ENCODE data around the gene KLK12. TPM values are rescaled to one million over a fixed set of nuclear protein-coding genes. Genes with fewer than 3 reads are reported as not detected.

The KLK12 gene
- total and polyA plus RNA-seq, 9 of the 15 experiments (the other 6 are each of a cell fraction or from before 2014, with no cell fraction given) = not detected

DNA sequence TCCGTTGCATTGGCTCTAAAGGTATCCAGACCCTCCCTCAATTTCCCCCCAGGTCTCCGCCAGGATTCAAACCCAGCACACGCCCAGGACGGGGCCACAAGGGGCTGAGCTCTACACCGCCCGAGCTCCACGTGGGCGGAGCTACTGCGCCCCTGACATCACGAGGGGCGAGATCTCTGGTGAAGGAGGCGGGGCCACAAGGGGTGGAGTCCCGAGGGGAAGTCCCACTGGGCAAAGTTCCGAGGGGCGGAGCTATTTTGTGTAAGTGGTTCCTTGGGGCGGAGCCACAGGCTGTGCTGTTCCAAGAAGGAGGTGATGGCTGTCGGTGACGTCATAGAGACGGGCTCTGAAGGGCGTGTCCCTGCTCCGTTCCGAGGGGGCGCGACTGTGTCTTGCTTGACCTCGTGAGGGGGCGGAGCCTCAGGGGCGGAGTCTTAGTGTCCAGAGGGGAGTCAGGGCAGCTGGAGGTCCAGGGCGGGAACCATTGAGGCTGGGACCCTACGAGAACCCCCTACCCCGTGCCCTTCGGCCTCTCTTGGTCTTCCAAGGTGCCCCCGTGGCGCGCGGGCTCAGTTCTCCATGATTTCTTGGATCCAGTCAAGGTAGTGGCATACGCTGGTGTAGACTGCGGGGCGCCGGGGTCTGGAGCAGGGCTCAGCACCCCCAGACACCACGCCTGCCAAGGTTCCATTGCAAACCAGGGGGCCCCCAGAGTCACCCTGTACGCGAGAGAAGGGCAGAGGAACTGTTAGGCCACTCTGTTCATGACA, 32.1 kb downstream of the KLK12 start (continued):
- TF ChIP-seq, protein P1, sequence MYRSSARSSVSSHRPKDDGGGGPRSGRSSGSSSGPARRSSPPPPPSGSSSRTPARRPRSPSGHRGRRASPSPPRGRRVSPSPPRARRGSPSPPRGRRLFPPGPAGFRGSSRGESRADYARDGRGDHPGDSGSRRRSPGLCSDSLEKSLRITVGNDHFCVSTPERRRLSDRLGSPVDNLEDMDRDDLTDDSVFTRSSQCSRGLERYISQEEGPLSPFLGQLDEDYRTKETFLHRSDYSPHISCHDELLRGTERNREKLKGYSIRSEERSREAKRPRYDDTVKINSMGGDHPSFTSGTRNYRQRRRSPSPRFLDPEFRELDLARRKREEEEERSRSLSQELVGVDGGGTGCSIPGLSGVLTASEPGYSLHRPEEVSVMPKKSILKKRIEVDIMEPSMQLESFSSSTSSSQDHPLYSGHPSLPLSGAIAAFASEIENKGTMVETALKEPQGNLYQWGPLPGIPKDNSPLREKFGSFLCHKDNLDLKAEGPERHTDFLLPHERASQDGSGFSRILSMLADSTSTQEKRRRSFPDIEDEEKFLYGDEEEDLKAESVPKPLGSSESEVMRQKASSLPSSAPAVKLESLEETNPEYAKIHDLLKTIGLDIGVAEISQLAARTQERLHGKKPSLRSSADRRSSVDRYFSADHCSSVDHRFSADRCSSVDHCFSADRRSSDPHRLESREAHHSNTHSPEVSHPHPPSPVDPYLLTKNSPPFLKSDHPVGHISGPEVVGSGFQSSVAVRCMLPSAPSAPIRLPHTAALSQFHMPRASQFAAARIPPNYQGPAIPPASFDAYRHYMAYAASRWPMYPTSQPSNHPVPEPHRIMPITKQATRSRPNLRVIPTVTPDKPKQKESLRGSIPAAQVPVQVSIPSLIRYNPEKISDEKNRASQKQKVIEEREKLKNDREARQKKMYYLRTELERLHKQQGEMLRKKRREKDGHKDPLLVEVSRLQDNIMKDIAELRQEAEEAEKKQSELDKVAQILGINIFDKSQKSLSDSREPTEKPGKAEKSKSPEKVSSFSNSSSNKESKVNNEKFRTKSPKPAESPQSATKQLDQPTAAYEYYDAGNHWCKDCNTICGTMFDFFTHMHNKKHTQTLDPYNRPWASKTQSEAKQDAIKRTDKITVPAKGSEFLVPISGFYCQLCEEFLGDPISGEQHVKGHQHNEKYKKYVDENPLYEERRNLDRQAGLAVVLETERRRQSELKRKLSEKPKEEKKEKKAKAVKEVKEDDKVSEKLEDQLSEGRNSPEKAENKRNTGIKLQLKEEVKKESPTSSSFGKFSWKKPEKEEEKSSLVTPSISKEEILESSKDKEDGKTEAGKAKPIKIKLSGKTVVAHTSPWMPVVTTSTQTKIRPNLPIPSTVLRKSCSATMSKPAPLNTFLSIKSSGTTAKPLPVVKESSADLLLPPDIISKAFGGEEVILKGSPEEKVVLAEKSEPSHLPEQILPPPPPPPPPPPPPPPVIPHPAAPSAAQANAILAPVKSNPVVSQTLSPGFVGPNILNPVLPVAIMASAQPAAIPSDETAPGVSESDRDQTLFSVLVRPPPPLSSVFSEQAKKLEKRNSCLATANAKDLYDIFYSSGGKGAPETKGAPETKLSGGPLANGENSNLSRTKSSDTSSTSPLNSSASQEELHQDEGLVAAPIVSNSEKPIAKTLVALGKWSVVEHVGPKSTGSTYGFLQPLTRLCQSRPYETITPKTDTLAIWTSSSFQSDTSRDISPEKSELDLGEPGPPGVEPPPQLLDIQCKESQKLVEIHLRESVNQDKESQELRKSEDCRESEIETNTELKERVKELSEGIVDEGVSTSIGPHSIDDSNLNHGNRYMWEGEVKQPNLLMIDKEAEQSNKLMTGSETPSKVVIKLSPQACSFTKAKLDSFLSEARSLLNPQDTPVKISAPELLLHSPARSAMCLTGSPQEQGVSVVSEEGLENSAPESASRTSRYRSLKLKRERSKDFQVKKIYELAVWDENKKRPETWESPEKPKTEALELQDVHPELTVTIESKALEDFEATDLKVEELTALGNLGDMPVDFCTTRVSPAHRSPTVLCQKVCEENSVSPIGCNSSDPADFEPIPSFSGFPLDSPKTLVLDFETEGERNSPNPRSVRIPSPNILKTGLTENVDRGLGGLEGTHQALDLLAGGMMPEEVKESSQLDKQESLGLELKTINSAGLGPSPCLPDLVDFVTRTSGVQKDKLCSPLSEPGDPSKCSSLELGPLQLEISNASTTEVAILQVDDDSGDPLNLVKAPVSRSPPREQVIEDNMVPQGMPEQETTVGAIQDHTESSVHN (IDR thresholded peaks at IDR 0.05; ENCODE audit: borderline replicate concordance in 1 of 2, low read depth in 1 of 2) = no peak
- TF ChIP-seq NBN (IDR thresholded peaks at IDR 0.05; ENCODE audit: low read depth) (peak; percentile 96), ZNF184 (CRISPR knock-in tag; IDR thresholded peaks at IDR 0.05) (no peak), RBM34 (IDR thresholded peaks at IDR 0.05; ENCODE audit: borderline replicate concordance, insufficient read depth, low read length) (no peak), KLF1 (tag; IDR thresholded peaks at IDR 0.05) (peak; percentile 88), SRF (CRISPR knock-in tag; IDR thresholded peaks at IDR 0.05) (peak in 1 of 2 experiments; percentile 81; a peak in 2 of 4 replicates), ZBTB7A (IDR thresholded peaks at IDR 0.05; ENCODE audit: borderline replicate concordance, control insufficient read depth, low read depth, low read length) (peak; percentile 69), CREB1 (IDR thresholded peaks at IDR 0.05) (peak; percentile 87), CREB1 (CRISPR knock-in tag; IDR thresholded peaks at IDR 0.05) (peak; percentile 91), HMBOX1 (IDR thresholded peaks at IDR 0.05) (no peak), ATF7 (IDR thresholded peaks at IDR 0.05) (peak; percentile 100), ZNF76 (CRISPR knock-in tag; IDR thresholded peaks at IDR 0.05; ENCODE audit: borderline replicate concordance) (0 out of 2 replicates have a peak, but pooled peaks have one; percentile 39), RBBP5 (IDR thresholded peaks at IDR 0.05; ENCODE audit: borderline replicate concordance, insufficient read depth, low read length, poor library complexity, severe bottlenecking) (no peak), FOXP1 (CRISPR knock-in tag; IDR thresholded peaks at IDR 0.05) (no peak), ZNF41 (CRISPR knock-in tag; conservative IDR thresholded peaks at IDR 0.05) (no peak)

Data from K562 (cell line).